HL-60 (cell line): ENCODE results near the gene KCNK17.

Source experiments
- CTCF ChIP-seq: IDR thresholded peaks from one replicate; pipeline ENCODE4 v1.5.1; 2011; ENCODE audit warnings: low read length, control low read depth, inconsistent platforms; ENCODE audit not compliant: insufficient read depth
- POLR2AphosphoS5 ChIP-seq: IDR thresholded peaks from 2 replicates; pipeline ENCODE4 v1.6.1; 2012; ENCODE audit warnings: low read depth
- REST ChIP-seq: IDR thresholded peaks from 2 replicates; pipeline ENCODE4 v1.6.1; 2012; ENCODE audit warnings: low read depth; ENCODE audit not compliant: insufficient replicate concordance

- TF ChIP-seq CTCF (no peak), POLR2AphosphoS5 (no peak), REST (no peak)
Measured at GRCh38 chr6:39266375-39266774, 47.8 kb downstream of the KCNK17 start.
